ENCODE measurements around the gene FLAD1.

The FLAD1 gene

GRCh38 chr1:154952664-154953063 is 30.5 kb upstream of the FLAD1 start:
- no peak for DNase-seq (ENCODE audit: low read depth)

- DNase-seq (ENCODE audit: low read depth), result no peak
Measured at GRCh38 chr1:154953611-154954038, 29.5 kb upstream of the FLAD1 start.

DNA sequence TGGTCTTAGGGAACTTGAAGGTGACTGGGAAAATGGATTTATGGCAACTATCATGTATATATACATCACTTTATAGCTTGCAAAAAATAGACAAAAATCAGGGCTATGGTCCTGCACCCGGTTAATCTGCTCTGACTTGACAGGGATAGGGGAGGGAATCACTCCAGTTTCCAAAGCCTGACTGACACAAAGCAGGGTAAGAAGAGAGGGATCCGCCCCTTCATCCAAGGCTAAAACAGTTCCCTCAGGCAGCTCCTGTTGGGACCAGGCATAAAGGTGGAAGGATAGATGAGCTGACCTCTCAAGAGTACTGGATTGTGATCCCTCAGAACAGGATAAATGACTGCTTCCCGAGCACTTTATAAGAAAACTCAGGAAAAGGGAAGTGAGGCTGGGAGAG is 28.6 kb upstream of the FLAD1 start:
- no peak for DNase-seq (ENCODE audit: low read depth)

GRCh38 chr1:154955039-154955717 is 28.0 kb upstream of the FLAD1 start:
- peak; percentile 77 for DNase-seq (ENCODE audit: low read depth)

- peak; percentile 54 for DNase-seq (ENCODE audit: low read depth)
Measured at GRCh38 chr1:154955718-154956543, 27.2 kb upstream of the FLAD1 start, which contains the start of gene PBXIP1. Gene PBXIP1 (minus strand): TSS chr1:154956099. CDS start chr1:154953721, 2,378 bp downstream.

DNA sequence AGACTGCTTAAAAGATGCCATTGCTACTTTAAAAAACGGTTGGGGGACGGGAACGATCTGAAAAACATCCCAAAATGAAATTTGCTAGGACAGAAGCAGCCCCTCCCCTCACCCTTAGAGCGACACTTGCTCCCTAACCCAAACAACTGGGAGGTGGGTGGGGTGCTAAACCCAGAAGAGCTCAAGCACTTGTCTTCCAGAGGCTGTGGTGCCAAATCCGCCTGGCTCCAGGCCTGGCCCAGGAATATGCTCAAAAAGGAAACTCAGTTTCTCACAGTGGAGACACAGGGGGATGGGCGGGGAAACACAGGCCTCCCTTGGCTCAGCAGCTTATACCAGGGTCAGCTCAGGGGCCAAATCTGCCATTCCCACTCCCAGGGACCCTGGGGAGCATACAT is 26.6 kb upstream of the FLAD1 start:
- no peak for DNase-seq (ENCODE audit: low read depth)

- DNase-seq (ENCODE audit: low read depth), result no peak
Measured at GRCh38 chr1:154957091-154957657, 26.0 kb upstream of the FLAD1 start.

- DNase-seq (ENCODE audit: low read depth), result no peak
Measured at GRCh38 chr1:154958036-154958435, 25.1 kb upstream of the FLAD1 start.

DNA sequence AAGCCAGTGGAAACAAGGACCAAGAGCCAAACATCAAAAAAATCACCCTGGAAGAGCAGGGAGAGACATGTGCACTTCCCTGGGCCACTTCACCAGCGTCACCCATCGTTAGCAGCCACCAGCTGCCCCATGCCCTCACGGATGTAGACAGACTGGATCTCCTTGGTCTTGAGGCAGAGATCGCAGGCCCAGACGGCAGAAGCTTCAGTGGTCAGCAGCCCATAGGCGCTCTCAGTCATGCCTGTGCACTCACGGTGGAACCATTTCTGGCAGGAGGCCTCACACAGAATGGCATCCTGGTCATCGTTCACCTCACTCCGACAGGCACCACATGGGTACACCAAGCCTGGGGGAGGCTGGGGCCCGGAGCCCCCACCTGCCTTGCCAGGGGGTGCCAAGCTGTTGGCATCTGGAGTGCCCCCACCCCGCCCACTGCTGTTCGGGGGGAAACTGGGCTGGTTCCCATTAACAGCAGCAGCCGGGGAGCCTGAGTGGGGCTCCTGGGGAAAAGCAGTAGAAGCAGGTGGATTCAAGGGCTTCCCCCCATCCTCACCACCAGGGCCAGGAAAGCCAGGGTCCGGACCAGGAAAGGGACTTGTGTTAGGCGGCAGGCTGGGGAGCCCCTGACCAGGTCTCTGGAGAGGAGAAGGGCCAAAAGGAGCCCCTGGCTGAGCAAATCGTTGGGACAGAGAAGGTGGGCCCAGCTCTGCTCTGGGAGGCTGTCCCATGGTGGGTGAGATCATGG is 24.3 kb upstream of the FLAD1 start:
- no peak for DNase-seq (ENCODE audit: low read depth)

- no peak for DNase-seq (ENCODE audit: low read depth)
Measured at GRCh38 chr1:154959426-154959780, 23.7 kb upstream of the FLAD1 start.

- DNase-seq (ENCODE audit: low read depth), result no peak
Measured at GRCh38 chr1:154960446-154961136, 22.6 kb upstream of the FLAD1 start.

- peak; percentile 73 for DNase-seq (ENCODE audit: low read depth)
Measured at GRCh38 chr1:154961207-154962155, 21.7 kb upstream of the FLAD1 start, which contains the start of gene PYGO2. Gene PYGO2 (minus strand): TSS chr1:154961782. CDS start chr1:154961576, 206 bp downstream.

- DNase-seq (ENCODE audit: low read depth), result no peak
Measured at GRCh38 chr1:154962156-154962749, 20.9 kb upstream of the FLAD1 start.

GRCh38 chr1:154962795-154963330 is 20.3 kb upstream of the FLAD1 start:
- no peak for DNase-seq (ENCODE audit: low read depth)

- DNase-seq (ENCODE audit: low read depth), result no peak
Measured at GRCh38 chr1:154963643-154964042, 19.5 kb upstream of the FLAD1 start.

DNA sequence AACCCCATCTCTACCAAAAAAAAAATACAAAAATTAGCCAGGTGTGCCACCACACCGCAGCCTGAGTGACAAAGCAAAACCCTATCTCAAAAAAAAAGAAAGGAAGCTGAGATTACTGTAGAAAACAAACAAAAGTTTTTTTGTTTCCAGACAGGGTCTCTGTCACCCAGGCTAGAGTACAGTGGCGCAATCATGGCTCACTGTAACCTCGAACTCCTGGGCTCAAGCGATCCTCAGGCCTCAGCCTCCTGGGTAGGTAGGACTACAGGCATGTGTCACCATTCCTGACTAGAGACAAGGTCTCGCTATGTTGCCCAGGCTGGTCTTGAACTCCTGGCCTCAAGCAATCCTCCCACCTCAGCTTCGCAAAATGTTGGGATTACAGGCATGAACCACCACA is 18.8 kb upstream of the FLAD1 start:
- no peak for DNase-seq (ENCODE audit: low read depth)

- DNase-seq (ENCODE audit: low read depth), result no peak
Measured at GRCh38 chr1:154966111-154966510, 17.0 kb upstream of the FLAD1 start.

- DNase-seq (ENCODE audit: low read depth), result no peak
Measured at GRCh38 chr1:154967331-154967950, 15.7 kb upstream of the FLAD1 start.

GRCh38 chr1:154968731-154969130 is 14.4 kb upstream of the FLAD1 start:
- no peak for DNase-seq (ENCODE audit: low read depth)

Data from activated T-helper 9 cell treated with anti-CD3 and anti-CD28 coated beads, Interleukin-2, amount 50 U/mL, for 16 hours (primary cell).